ENCODE measurements around the gene CUTC.

DNA sequence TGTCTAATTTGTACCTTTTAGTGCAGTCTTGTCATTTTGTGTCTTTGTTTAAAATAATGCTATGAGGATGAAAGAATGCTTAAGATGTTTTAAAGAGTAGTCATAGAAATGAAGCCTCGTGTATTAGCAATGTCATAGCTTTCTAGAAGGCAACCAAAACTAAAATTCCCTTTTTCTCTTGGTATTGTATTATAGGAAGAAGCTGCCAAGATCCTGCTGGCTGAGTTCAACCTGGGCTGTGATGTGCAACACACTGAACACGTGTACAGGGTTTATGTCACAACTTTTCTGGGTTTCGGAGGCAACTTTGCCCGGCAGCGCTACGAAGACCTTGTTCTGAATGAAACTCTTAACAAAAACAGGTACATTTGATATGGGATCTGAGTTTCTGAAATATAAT lies 36.3 kb upstream of the CUTC start:
- TF ChIP-seq, protein P1, sequence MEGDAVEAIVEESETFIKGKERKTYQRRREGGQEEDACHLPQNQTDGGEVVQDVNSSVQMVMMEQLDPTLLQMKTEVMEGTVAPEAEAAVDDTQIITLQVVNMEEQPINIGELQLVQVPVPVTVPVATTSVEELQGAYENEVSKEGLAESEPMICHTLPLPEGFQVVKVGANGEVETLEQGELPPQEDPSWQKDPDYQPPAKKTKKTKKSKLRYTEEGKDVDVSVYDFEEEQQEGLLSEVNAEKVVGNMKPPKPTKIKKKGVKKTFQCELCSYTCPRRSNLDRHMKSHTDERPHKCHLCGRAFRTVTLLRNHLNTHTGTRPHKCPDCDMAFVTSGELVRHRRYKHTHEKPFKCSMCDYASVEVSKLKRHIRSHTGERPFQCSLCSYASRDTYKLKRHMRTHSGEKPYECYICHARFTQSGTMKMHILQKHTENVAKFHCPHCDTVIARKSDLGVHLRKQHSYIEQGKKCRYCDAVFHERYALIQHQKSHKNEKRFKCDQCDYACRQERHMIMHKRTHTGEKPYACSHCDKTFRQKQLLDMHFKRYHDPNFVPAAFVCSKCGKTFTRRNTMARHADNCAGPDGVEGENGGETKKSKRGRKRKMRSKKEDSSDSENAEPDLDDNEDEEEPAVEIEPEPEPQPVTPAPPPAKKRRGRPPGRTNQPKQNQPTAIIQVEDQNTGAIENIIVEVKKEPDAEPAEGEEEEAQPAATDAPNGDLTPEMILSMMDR (conservative IDR thresholded peaks at IDR 0.05; ENCODE audit: low read length): no peak
- no peak for TF ChIP-seq EZH2phosphoT487 (IDR thresholded peaks at IDR 0.05; ENCODE audit: borderline replicate concordance, low read depth, low read length)

Measured in OCI-LY7 (cell line).